Coronary artery (tissue), 2 donors: ENCODE data around the gene MMP14.

Experiments used
- DNase-seq: peaks from one replicate; pipeline ENCODE4 v3.0.0-alpha.2; 2017; ENCODE audit warnings: low spot score
- H3K27ac ChIP-seq, 2 donors: fragments of 200-600 bp; sonication (generic); one replicate each; pipeline ENCODE4 v1.5.1; 2016 to 2019
- H3K4me3 ChIP-seq: fragments of 200-600 bp; sonication (generic); 2 replicates; pipeline ENCODE4 v1.5.1; 2016; ENCODE audit warnings: mild to moderate bottlenecking, moderate library complexity
- TF ChIP-seq, protein P1 (sequence below): fragments of 200-600 bp; sonication (generic); IDR thresholded peaks from one replicate; pipeline ENCODE4 v1.5.1; 2019; ENCODE audit warnings: antibody characterized with exemption

Gene MMP14

DNA sequence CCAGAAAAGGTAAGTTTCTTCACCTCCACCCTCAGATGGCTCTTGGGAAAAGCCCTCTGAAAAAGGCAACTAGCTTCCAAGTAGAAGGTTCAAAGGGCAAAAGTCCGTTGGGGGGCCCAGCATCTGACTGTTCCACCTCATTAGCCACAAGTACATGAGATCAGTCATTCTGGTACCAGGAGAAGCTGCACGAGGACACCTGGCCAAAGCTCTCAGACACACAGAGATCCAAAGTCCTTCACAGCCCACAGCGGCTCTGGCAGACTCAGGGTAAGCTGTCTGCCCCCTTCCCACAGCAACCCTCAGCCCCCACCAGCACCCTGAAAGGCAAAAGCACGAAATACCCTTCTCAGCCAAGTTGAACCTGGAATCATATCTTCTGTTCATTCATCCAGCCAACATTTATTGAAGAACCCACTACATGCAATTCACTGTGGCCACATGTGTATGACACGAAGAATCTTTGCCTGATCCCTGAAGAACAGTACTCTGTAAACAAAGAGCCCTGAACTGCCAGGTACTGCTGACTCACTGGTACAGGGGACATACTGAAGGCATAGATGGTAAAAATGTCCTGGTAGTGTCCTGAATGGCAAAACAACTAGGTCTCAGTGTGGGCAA is 40.2 kb upstream of the MMP14 start:
- TF ChIP-seq, protein P1, sequence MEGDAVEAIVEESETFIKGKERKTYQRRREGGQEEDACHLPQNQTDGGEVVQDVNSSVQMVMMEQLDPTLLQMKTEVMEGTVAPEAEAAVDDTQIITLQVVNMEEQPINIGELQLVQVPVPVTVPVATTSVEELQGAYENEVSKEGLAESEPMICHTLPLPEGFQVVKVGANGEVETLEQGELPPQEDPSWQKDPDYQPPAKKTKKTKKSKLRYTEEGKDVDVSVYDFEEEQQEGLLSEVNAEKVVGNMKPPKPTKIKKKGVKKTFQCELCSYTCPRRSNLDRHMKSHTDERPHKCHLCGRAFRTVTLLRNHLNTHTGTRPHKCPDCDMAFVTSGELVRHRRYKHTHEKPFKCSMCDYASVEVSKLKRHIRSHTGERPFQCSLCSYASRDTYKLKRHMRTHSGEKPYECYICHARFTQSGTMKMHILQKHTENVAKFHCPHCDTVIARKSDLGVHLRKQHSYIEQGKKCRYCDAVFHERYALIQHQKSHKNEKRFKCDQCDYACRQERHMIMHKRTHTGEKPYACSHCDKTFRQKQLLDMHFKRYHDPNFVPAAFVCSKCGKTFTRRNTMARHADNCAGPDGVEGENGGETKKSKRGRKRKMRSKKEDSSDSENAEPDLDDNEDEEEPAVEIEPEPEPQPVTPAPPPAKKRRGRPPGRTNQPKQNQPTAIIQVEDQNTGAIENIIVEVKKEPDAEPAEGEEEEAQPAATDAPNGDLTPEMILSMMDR = no peak
- DNase-seq = no peak
- Histone ChIP-seq H3K27ac (no peak overlapping the region), H3K4me3 (no peak overlapping the region)

DNA sequence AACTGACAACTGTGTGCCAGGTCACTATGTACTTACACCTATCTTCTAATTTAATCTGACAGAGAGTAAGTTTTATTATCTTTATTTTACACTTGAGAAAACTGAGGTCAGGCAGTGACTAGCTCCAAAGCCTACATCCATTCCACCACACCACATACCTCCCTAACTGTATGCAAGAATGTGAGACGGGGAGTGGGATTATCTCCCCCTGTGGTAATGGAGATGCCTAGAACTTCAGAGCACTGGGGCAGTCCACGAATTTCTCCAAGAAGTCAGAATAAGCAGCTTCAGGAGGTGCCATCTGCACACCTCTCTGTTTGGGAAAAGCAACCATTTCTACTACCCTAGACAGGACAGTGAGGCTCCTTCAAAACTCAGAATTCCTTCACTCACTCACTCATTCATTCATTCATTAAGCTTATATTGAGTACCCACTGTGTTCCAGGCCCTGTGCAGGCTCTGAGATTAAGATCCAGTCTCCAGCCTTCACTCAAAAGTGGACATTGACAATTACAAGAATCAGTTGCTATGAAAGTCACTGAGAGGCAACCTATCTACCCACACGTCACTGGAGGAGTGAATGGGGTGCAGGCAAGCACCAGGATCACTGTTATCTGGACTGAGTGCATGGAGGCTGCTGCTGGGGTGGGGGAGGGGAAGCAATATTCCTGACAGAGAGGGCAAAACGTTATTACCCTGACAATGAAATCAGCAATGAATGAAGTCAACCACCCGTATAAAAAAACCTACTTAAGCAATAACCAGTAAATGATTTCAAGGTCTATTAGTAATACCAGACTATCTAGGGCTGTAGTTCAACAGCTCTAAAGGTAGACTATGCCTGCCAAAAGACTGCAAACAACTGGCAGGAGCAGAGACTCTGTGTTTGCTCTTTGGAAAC is 39.1 kb upstream of the MMP14 start:
- no peak overlapping the region for H3K4me3 ChIP-seq
- TF ChIP-seq, protein P1 = no peak
- DNase-seq = no peak
- no peak overlapping the region for H3K27ac ChIP-seq

DNA sequence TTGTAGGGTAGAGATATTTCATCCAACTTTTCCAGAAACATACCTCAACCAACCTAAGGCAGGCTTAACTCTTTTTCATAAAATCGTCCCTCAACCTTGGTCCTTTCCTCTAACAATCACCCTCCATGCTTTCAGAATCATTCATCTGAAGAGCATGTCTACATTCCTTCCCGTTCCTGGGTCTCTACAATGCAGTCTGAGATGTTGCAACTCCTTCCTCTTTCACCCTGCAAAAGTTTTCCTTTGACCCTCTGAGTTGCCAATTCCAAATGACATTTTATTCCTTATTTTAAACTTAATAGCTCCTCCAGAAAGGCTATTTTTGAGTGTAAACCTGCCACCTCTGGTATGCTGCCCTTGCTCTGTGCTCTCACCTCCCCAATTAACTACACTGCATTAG is 37.9 kb upstream of the MMP14 start:
- TF ChIP-seq, protein P1 = no peak
- DNase-seq = no peak
- Histone ChIP-seq H3K4me3 (no peak overlapping the region), H3K27ac (peak overlapping the region in 1 of 2 donors; percentile 20)

DNA sequence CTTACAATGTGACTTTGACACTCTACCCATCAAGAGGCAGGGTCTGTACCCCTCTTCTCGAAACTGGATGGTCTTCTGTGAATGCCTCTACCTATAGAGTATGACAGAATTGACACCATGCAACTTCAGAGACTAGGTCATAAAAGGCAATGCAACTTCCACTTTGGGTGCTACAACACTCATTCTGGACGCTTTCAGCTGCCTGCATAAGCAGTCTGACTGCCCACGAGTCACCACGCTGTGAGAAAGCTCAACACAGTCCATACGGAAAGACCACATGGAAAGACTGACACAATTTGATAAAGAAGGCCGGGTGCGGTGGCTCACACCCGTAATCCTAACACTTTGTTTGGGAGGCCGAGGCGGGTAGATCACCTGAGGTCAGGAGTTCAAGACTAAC is 36.0 kb upstream of the MMP14 start:
- TF ChIP-seq, protein P1 = no peak
- no peak for DNase-seq
- Histone ChIP-seq H3K27ac (no peak overlapping the region), H3K4me3 (no peak overlapping the region)

DNA sequence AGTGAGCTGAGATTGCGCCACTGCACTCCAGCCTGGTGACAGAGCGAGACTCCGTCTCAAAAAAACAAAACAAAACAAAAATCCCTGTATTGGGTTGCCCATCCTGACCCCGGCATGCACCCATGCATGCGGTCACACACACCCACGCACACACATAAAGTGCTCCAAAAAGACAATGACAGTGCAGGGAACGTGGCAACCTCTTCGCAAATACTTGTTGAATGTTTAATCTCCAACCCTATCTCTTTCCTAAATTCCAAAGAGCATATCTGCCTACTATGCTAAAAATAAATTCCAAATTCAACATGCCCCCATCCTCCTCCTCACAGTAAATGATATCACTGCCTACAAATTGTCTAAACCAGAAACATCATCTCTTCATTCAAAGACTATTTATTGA is 34.7 kb upstream of the MMP14 start:
- H3K4me3 ChIP-seq = no peak overlapping the region
- TF ChIP-seq, protein P1 = no peak
- no peak for DNase-seq
- H3K27ac ChIP-seq = no peak overlapping the region

DNA sequence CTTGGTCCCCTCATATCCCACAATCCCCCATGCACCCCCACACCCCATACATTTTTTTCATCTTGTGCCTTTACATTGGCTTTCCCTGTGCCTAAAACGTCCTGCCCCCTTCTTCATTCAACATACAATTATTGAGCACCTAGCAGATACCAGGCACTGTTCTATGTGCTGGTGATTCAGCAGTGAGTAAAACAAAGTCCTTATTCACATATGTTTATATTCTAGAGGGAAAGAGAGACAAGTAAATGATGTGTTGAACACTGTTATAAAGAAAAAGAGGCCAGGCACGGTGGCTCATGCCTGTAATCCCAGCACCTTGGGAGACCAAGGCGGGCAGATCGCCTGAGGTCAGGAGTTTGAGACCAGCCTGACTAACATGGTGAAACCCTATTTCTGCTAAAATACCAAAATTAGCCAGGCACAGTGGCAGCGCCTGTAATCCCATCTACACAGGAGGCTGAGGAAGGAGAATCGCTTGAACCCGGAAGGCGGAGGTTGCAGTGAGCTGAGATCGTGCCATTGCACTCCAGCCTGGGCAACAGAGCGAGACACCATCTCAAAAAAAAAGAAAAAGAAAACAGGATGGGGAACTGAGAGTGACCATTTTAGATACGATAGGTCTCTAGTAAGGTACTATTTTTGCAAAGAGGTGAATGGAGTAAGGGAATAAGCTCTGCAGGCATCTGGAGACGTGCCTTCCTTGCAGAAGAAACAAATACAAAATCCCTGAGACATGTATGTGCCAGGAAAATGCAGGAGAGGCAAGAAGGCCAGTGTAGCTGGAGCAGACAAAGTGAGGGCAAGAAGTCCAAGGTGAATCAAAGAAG is 33.3 kb upstream of the MMP14 start:
- no peak overlapping the region for H3K27ac ChIP-seq
- no peak overlapping the region for H3K4me3 ChIP-seq
- no peak for DNase-seq
- TF ChIP-seq, protein P1 = no peak
